OCI-LY7 (cell line): ENCODE measurements around the gene NFKB2. TPM values are rescaled to one million over a fixed set of nuclear protein-coding genes. Genes with fewer than 3 reads are reported as not detected.

Experiments
- BruUV-seq: library from RNA; stranded (reverse); fragments of 400-500 nt; replicated peaks from 2 replicates; lab custom pipeline; 2021; lab: Mats Ljungman, UMichigan
- CTCF ChIA-PET: fragments of 300-600 bp; sonication (Branson Sonifier 250); formaldehyde crosslinking; loops from one replicate; lab custom pipeline; 2022; ENCODE audit warnings: antibody characterized with exemption; ENCODE audit not compliant: unreplicated experiment; lab: Charles Lee
- POLR2A ChIA-PET: fragments of 300-600 bp; sonication (Branson Sonifier 250); formaldehyde crosslinking; loops from one replicate; lab custom pipeline; 2022; ENCODE audit warnings: antibody characterized with exemption; lab: Charles Lee
- DNase-seq: peaks from one replicate; pipeline ENCODE4 v3.0.0-alpha.2; 2015; ENCODE audit warnings: low spot score
- H2AFZ ChIP-seq: fragments of 200-600 bp; sonication (generic), shearing (Covaris generic); 2 replicates; pipeline ENCODE4 v1.6.1; 2014; ENCODE audit warnings: mild to moderate bottlenecking, antibody characterized with exemption, low read length, moderate library complexity
- H3K27ac ChIP-seq: fragments of 200-600 bp; sonication (generic); 2 replicates; pipeline ENCODE4 v1.5.1; 2014; ENCODE audit warnings: mixed run types, low read depth, mild to moderate bottlenecking, moderate library complexity, low read length, inconsistent platforms; ENCODE audit not compliant: poor library complexity, severe bottlenecking
- H3K36me3 ChIP-seq: fragments of 200-600 bp; sonication (generic); 2 replicates; pipeline ENCODE4 v1.6.1; 2014; ENCODE audit warnings: mild to moderate bottlenecking, antibody characterized with exemption, low read length, moderate library complexity, mixed read lengths; ENCODE audit not compliant: insufficient read depth
- H3K4me1 ChIP-seq: fragments of 200-600 bp; sonication (generic); 2 replicates; pipeline ENCODE4 v1.5.1; 2014; ENCODE audit warnings: mild to moderate bottlenecking, low read length; ENCODE audit not compliant: insufficient read depth, poor library complexity, severe bottlenecking
- H3K4me2 ChIP-seq: fragments of 200-600 bp; sonication (generic); 2 replicates; pipeline ENCODE4 v1.6.1; 2014; ENCODE audit warnings: mild to moderate bottlenecking, low read length
- H3K4me3 ChIP-seq: fragments of 200-600 bp; sonication (generic); 2 replicates; pipeline ENCODE4 v1.5.1; 2014; ENCODE audit warnings: mild to moderate bottlenecking, low read depth, low read length; ENCODE audit not compliant: poor library complexity, severe bottlenecking
- H3K79me2 ChIP-seq: fragments of 200-600 bp; sonication (generic); 2 replicates; pipeline ENCODE4 v1.6.1; 2016; ENCODE audit warnings: low read depth, mild to moderate bottlenecking, low read length, moderate library complexity, mixed read lengths; ENCODE audit not compliant: insufficient read depth
- H3K9me2 ChIP-seq: fragments of 200-600 bp; sonication (generic); 2 replicates; pipeline ENCODE4 v1.6.1; 2016; ENCODE audit warnings: mild to moderate bottlenecking, low read length, mixed read lengths; ENCODE audit not compliant: insufficient read depth
- H3K9me3 ChIP-seq: fragments of 200-600 bp; sonication (generic); 2 replicates; pipeline ENCODE4 v1.6.1; 2014; ENCODE audit warnings: mild to moderate bottlenecking, mixed run types, low read length, mixed read lengths
- H4K20me1 ChIP-seq: fragments of 200-600 bp; sonication (generic); 2 replicates; pipeline ENCODE4 v1.6.1; 2014; ENCODE audit warnings: mild to moderate bottlenecking, antibody characterized with exemption, low read length, moderate library complexity, mixed read lengths; ENCODE audit not compliant: insufficient read depth
- EZH2phosphoT487 ChIP-seq: fragments of 200-600 bp; sonication (generic); IDR thresholded peaks from 2 replicates; pipeline ENCODE4 v1.6.1; 2018; ENCODE audit warnings: low read depth, borderline replicate concordance, mild to moderate bottlenecking, mixed run types, antibody characterized with exemption, low read length, moderate library complexity, mixed read lengths
- intact Hi-C: fragments of 100-400 bp; cut with micrococcal nuclease; formaldehyde crosslinking; loops from one replicate; pipeline ENCODE4 v1.10.0; 2022; ENCODE audit not compliant: unreplicated experiment
- total RNA-seq, 2 experiments: library from RNA; depleted of rRNA in 1 of 2; stranded (reverse); fragments of >200 nt in 1 of 2; shearing (Covaris generic) in 1 of 2; gene quantifications; 2 replicates each; pipeline ENCODE4 v1.2.3, GENCODE V29; 2014 to 2022
- TF ChIP-seq, protein P1 (sequence below): fragments of 200-600 bp; sonication (generic); conservative IDR thresholded peaks from 2 replicates; pipeline ENCODE4 v1.5.1; 2014; ENCODE audit warnings: mild to moderate bottlenecking, antibody characterized with exemption, low read length, moderate library complexity, mixed read lengths

The NFKB2 gene
- total RNA-seq, 2 experiments from 2014 or later = 47.1 to 67.3 TPM

DNA sequence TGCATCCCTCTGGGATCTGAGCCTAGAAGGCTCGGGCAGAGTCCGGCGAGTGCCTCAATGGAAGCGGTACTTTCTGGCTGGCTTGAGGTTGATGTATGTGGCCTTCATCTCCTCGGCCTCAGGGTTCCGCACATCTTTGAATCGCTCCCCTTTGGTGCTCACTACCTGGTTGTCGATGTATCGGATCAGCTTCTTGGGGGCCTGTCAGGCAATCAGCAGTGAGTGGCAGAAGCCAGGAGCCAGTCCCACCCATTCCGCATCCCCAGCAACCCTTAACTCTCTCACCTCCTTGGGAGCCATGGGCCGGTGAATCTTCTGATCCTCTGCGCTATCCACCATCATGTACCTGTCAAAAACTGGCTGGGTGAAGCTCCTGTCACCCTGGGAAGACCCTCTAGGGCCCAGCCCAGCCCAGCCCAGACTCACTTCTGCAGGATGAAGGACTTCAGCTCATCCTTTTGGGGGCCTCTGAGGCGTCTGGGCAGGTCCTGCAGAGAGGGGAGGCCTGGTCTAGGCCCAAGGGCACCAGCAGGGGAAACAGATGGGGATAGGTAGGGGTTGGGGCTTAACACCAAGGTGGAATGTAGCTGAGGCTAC lies 28.0 kb downstream of the NFKB2 start:
- intact Hi-C loops = loop anchor here (5.0 kb wide), 1 partner anchor 159 kb away; no protein-coding TSS in a partner anchor
- H2AFZ ChIP-seq = no peak overlapping the region
- TF ChIP-seq, protein P1, sequence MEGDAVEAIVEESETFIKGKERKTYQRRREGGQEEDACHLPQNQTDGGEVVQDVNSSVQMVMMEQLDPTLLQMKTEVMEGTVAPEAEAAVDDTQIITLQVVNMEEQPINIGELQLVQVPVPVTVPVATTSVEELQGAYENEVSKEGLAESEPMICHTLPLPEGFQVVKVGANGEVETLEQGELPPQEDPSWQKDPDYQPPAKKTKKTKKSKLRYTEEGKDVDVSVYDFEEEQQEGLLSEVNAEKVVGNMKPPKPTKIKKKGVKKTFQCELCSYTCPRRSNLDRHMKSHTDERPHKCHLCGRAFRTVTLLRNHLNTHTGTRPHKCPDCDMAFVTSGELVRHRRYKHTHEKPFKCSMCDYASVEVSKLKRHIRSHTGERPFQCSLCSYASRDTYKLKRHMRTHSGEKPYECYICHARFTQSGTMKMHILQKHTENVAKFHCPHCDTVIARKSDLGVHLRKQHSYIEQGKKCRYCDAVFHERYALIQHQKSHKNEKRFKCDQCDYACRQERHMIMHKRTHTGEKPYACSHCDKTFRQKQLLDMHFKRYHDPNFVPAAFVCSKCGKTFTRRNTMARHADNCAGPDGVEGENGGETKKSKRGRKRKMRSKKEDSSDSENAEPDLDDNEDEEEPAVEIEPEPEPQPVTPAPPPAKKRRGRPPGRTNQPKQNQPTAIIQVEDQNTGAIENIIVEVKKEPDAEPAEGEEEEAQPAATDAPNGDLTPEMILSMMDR = no peak
- TF ChIP-seq EZH2phosphoT487 = no peak
- no peak overlapping the region for H3K27ac ChIP-seq
- H3K9me3 ChIP-seq = no peaks in the 10 kb centered on the region
- BruUV-seq = TSS peak; percentile 79
- H3K4me1 ChIP-seq = peaks cover 31% of the 10 kb centered on the region
- ChIA-PET CTCF (interaction anchor here (0.6 to 1.0 kb wide), 3 partner anchors 24 to 253 kb away, joined by 3 read pairs; no protein-coding TSS in a partner anchor), POLR2A (interaction anchor here (0.7 to 2.3 kb wide), 3 partner anchors 9 to 1683 kb away, joined by 3 to 13 read pairs (median 3); partner anchors contain the start of gene CUEDC2)
- no peak overlapping the region for H3K4me3 ChIP-seq
- DNase-seq = no peak
- H3K9me2 ChIP-seq = no peaks in the 10 kb centered on the region
- H3K79me2 ChIP-seq = peaks cover 6% of the 10 kb centered on the region; the same call in 1 of the 2 replicates
- no peaks in the 10 kb centered on the region for H4K20me1 ChIP-seq
- peak overlapping the region; percentile 96 for H3K4me2 ChIP-seq
- H3K36me3 ChIP-seq = peaks cover 11% of the 10 kb centered on the region; the same call in 1 of the 2 replicates

DNA sequence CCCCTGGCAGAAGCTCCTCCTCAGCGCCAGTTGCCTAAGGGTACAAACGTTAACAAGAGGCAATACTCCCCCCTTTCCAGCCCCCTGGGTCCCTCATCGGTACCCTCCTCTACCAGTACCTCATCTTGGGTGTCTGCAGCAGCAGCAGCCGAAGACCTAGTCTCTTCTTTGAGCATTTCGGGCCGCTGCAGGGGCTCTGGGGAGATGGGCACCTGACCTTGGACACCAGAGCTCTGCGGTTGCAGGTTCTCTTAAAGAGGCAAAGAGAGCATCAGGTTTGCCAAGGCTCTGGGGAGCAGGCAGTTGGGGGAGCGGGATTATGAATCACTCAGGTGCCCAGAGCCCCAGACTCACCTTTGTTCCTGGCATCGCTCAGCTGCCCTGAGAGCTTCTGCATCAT lies 28.6 kb downstream of the NFKB2 start:
- CTCF ChIA-PET = interaction anchor here (1.0 kb wide), 1 partner anchor 25 kb away, joined by 3 read pairs; no protein-coding TSS in a partner anchor

More for the DNA sequence above, 28.6 kb downstream of the NFKB2 start:
- Histone ChIP-seq H3K9me3 (no peaks in the 10 kb centered on the region), H3K36me3 (peaks cover 11% of the 10 kb centered on the region; the same call in 1 of the 2 replicates), H3K4me3 (no peak overlapping the region), H3K4me2 (no peak overlapping the region), H3K9me2 (no peaks in the 10 kb centered on the region), H4K20me1 (no peaks in the 10 kb centered on the region), H2AFZ (no peak overlapping the region), H3K4me1 (peaks cover 25% of the 10 kb centered on the region), H3K27ac (no peak overlapping the region), H3K79me2 (peaks cover 6% of the 10 kb centered on the region; the same call in 1 of the 2 replicates)
- intact Hi-C loops = loop anchor here (5.0 kb wide), 1 partner anchor 158 kb away; no protein-coding TSS in a partner anchor
- TF ChIP-seq EZH2phosphoT487 = no peak
- TF ChIP-seq, protein P1 = no peak
- DNase-seq = no peak
- POLR2A ChIA-PET = no interaction called here
- no TSS peak for BruUV-seq
